ENCODE data around the gene RTP3.
"Not testable (repeated sequence)": the region's sequence is repeated elsewhere in the genome, so short reads cannot be mapped to it uniquely, and the experiment has no call there.

RTP3 gene

GRCh38 chr3:46546896-46547440 lies 49.2 kb downstream of the RTP3 start:
- DNase-seq (ENCODE audit: low read depth in 3 of 3) = no peak

GRCh38 chr3:46548611-46549010 lies 50.8 kb downstream of the RTP3 start:
- DNase-seq (ENCODE audit: low read depth in 3 of 3) = not testable (repeated sequence)

- DNase-seq (ENCODE audit: low read depth in 3 of 3) = no peak
These were observed 51.7 kb downstream of the RTP3 start for GRCh38 chr3:46549408-46549904.

- DNase-seq (ENCODE audit: low read depth in 3 of 3) = no peak
These were observed 52.2 kb downstream of the RTP3 start for GRCh38 chr3:46549989-46550388.
